ENCODE measurements around the gene GPAT2.

GPAT2 gene

GRCh38 chr2:96081042-96081441 is 46.3 kb upstream of the GPAT2 start:
- H3K4me2 ChIP-seq (ENCODE audit: insufficient read depth, low read length), result no peak overlapping the region
- H3K36me3 ChIP-seq (ENCODE audit: insufficient read depth, low read length), result no peaks in the 10 kb centered on the region
- TF ChIP-seq CTCF (IDR thresholded peaks at IDR 0.05; ENCODE audit: borderline replicate concordance, extremely low read depth, low read length, poor library complexity, severe bottlenecking) (no peak), EZH2 (IDR thresholded peaks at IDR 0.05; ENCODE audit: borderline replicate concordance, low read depth, low read length, severe bottlenecking) (no peak)
- H3K79me2 ChIP-seq (ENCODE audit: insufficient read depth, low read length), result no peaks in the 10 kb centered on the region
- no peak overlapping the region for H3K9ac ChIP-seq (ENCODE audit: low read depth, low read length)
- H4K20me1 ChIP-seq (ENCODE audit: insufficient read depth, low read length), result no peaks in the 10 kb centered on the region
- H3K4me3 ChIP-seq (ENCODE audit: low read depth in 1 of 2, low read length in 2 of 2), result no peak overlapping the region
- DNase-seq (no peak), ATAC-seq (ENCODE audit: insufficient read depth, low read depth) (no peak)
- no peaks in the 10 kb centered on the region for H3K4me1 ChIP-seq (ENCODE audit: insufficient read depth, low read length)
- H3K9me3 ChIP-seq (ENCODE audit: insufficient read depth, low read length, severe bottlenecking), result no peaks in the 10 kb centered on the region
- H3K27me3 ChIP-seq (ENCODE audit: insufficient read depth, low read length, poor library complexity), result no peaks in the 10 kb centered on the region
- H3K27ac ChIP-seq (ENCODE audit: low read length), result no peak overlapping the region
- no peak overlapping the region for H2AFZ ChIP-seq (ENCODE audit: low read depth, low read length)

- H3K9me3 ChIP-seq (ENCODE audit: insufficient read depth, low read length, severe bottlenecking), result no peaks in the 10 kb centered on the region
- no peak overlapping the region for H3K9ac ChIP-seq (ENCODE audit: low read depth, low read length)
- no peak overlapping the region for H3K4me3 ChIP-seq (ENCODE audit: low read depth in 1 of 2, low read length in 2 of 2)
- H3K36me3 ChIP-seq (ENCODE audit: insufficient read depth, low read length), result no peaks in the 10 kb centered on the region
- H3K27me3 ChIP-seq (ENCODE audit: insufficient read depth, low read length, poor library complexity), result peaks cover 6% of the 10 kb centered on the region
- no peaks in the 10 kb centered on the region for H3K79me2 ChIP-seq (ENCODE audit: insufficient read depth, low read length)
- no peak for DNase-seq
- ATAC-seq (ENCODE audit: insufficient read depth, low read depth), result no peak
- H3K4me2 ChIP-seq (ENCODE audit: insufficient read depth, low read length), result no peak overlapping the region
- H3K4me1 ChIP-seq (ENCODE audit: insufficient read depth, low read length), result no peaks in the 10 kb centered on the region
- H3K27ac ChIP-seq (ENCODE audit: low read length), result no peak overlapping the region
- TF ChIP-seq CTCF (IDR thresholded peaks at IDR 0.05; ENCODE audit: borderline replicate concordance, extremely low read depth, low read length, poor library complexity, severe bottlenecking), result no peak
- no peak for TF ChIP-seq EZH2 (IDR thresholded peaks at IDR 0.05; ENCODE audit: borderline replicate concordance, low read depth, low read length, severe bottlenecking)
- no peak overlapping the region for H2AFZ ChIP-seq (ENCODE audit: low read depth, low read length)
- no peaks in the 10 kb centered on the region for H4K20me1 ChIP-seq (ENCODE audit: insufficient read depth, low read length)
These were observed 40.6 kb upstream of the GPAT2 start for GRCh38 chr2:96075199-96075771.

DNA sequence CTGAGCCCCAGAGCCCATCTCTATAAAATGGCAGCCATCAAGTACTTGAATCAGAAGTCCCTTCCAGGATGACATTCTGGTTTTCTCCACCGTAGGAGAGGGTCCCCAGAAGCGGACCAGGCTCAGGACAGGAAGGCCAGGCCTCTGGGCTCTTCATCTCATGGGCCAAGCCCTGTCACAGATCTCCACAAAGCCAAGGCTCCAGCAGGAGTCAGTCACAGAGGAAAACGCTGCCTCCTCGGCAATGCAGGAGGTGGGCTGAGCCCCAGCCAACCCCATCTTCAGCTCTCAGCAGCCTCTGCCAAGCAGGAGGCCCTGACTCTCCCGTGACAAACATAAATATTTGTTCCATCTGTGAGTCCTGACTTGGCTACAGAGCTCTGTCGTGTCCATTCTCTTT is 39.4 kb upstream of the GPAT2 start:
- ATAC-seq (ENCODE audit: insufficient read depth, low read depth) (no peak), DNase-seq (no peak)
- H4K20me1 ChIP-seq (ENCODE audit: insufficient read depth, low read length), result no peaks in the 10 kb centered on the region
- TF ChIP-seq EZH2 (IDR thresholded peaks at IDR 0.05; ENCODE audit: borderline replicate concordance, low read depth, low read length, severe bottlenecking) (no peak), CTCF (IDR thresholded peaks at IDR 0.05; ENCODE audit: borderline replicate concordance, extremely low read depth, low read length, poor library complexity, severe bottlenecking) (no peak)
- no peaks in the 10 kb centered on the region for H3K36me3 ChIP-seq (ENCODE audit: insufficient read depth, low read length)
- no peak overlapping the region for H3K4me3 ChIP-seq (ENCODE audit: low read depth in 1 of 2, low read length in 2 of 2)
- no peak overlapping the region for H2AFZ ChIP-seq (ENCODE audit: low read depth, low read length)
- peaks cover 6% of the 10 kb centered on the region for H3K27me3 ChIP-seq (ENCODE audit: insufficient read depth, low read length, poor library complexity)
- no peak overlapping the region for H3K27ac ChIP-seq (ENCODE audit: low read length)
- H3K9me3 ChIP-seq (ENCODE audit: insufficient read depth, low read length, severe bottlenecking), result no peaks in the 10 kb centered on the region
- H3K4me1 ChIP-seq (ENCODE audit: insufficient read depth, low read length), result no peaks in the 10 kb centered on the region
- no peaks in the 10 kb centered on the region for H3K79me2 ChIP-seq (ENCODE audit: insufficient read depth, low read length)
- H3K9ac ChIP-seq (ENCODE audit: low read depth, low read length), result no peak overlapping the region
- H3K4me2 ChIP-seq (ENCODE audit: insufficient read depth, low read length), result no peak overlapping the region
